Natural killer cell treated with Interleukin-12 subunit alpha and Interleukin-12 subunit beta and Interleukin-15 and Interleukin-18, amount 100 ng/mL, for 72 hours (primary cell): ENCODE results near the gene C21orf58. TPM values are rescaled to one million over a fixed set of nuclear protein-coding genes. Genes with fewer than 3 reads are reported as not detected.

ENCODE experiments used
- ATAC-seq, 2 donors: fragments of 150-1000 bp; cut with Tn5 transposase in 1 of 2; sonication (Bioruptor Pico), chemical (Tn5 transposase) in 1 of 2; 2 replicates each; pipeline ENCODE4 v1.10.0; 2021
- DNase-seq: peaks from one replicate; pipeline ENCODE4 v3.0.0; 2022; ENCODE audit warnings: low spot score
- H3K27ac Mint-ChIP-seq, 2 donors: 1 replicate in 1 of 2; 2 replicates in 1 of 2; pipeline ENCODE4 v1.8.0; 2022; ENCODE audit warnings: mixed read lengths in 2 of 2, mild to moderate bottlenecking in 1 of 2, moderate library complexity in 1 of 2
- H3K27me3 Mint-ChIP-seq, 2 donors: 1 replicate in 1 of 2; 2 replicates in 1 of 2; pipeline ENCODE4 v1.8.0; 2022; ENCODE audit warnings: mixed read lengths in 2 of 2
- H3K36me3 Mint-ChIP-seq: one replicate; pipeline ENCODE4 v1.8.0; 2022; ENCODE audit warnings: mixed read lengths
- H3K4me1 Mint-ChIP-seq, 2 donors: 1 replicate in 1 of 2; 2 replicates in 1 of 2; pipeline ENCODE4 v1.8.0; 2022; ENCODE audit warnings: low read depth in 2 of 2, mixed read lengths in 2 of 2, mild to moderate bottlenecking in 1 of 2
- H3K4me3 Mint-ChIP-seq: one replicate; pipeline ENCODE4 v1.8.0; 2022; ENCODE audit warnings: mixed read lengths
- H3K9me3 Mint-ChIP-seq: 2 replicates; pipeline ENCODE4 v1.8.0; 2022; ENCODE audit warnings: mixed read lengths
- total RNA-seq, 2 donors: library from RNA; stranded (reverse); gene quantifications; one replicate each; pipeline ENCODE4 v1.2.3, GENCODE V29; 2022

C21orf58 gene
- total RNA-seq, 2 donors from 2014 or later: 12.3 to 49.3 TPM

DNA sequence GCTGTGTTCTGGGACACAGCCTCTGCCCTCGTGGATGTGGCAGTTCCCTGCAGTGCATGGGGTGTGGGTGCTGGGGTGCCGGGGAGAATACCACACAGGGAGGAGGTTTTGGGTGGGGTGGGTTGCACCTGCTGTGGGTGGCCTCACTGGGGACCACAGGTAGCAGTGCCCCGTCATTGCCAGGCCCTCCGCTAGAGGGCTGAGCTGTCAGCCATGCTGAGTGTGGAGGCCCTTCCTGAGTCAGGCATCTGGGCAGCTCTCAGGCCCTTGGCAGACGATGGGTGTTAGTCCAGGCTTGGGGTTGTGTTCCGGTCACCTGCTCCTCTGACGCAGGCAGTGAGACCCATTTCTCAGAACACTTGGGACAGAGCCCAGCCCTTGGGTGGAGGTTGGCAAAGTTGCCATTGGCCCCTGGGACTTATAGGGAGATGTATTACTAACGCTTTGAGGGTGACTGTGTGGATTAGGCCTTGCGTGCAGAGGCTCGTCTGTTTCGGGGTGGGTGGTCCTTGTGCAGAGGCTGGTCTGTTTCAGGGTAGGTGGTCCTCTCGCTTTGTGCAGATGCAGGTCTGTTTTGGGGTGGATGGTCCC, 24.2 kb upstream of the C21orf58 start:
- Mint-ChIP-seq H3K27ac (no peak overlapping the region), H3K4me1 (peaks cover 0 to 5% of the 10 kb centered on the region in 2 donors), H3K36me3 (peaks cover 16% of the 10 kb centered on the region), H3K4me3 (no peak overlapping the region), H3K27me3 (no peaks in the 10 kb centered on the region), H3K9me3 (no peaks in the 10 kb centered on the region)
- DNase-seq: no peak
- ATAC-seq: no peak

- Mint-ChIP-seq H3K4me3 (no peak overlapping the region), H3K27ac (no peak overlapping the region), H3K27me3 (no peaks in the 10 kb centered on the region), H3K9me3 (no peaks in the 10 kb centered on the region), H3K4me1 (peaks cover 0 to 5% of the 10 kb centered on the region in 2 donors), H3K36me3 (peaks cover 16% of the 10 kb centered on the region)
- ATAC-seq (no peak), DNase-seq (no peak)
Observed at GRCh38 chr21:46347203-46347550, 23.5 kb upstream of the C21orf58 start.

GRCh38 chr21:46346296-46347202, 22.9 kb upstream of the C21orf58 start:
- Mint-ChIP-seq H3K4me3 (no peak overlapping the region), H3K9me3 (no peaks in the 10 kb centered on the region), H3K4me1 (peaks cover 0 to 5% of the 10 kb centered on the region in 2 donors), H3K27ac (no peak overlapping the region), H3K27me3 (no peaks in the 10 kb centered on the region), H3K36me3 (peaks cover 16% of the 10 kb centered on the region)
- DNase-seq (no peak), ATAC-seq (no peak)

DNA sequence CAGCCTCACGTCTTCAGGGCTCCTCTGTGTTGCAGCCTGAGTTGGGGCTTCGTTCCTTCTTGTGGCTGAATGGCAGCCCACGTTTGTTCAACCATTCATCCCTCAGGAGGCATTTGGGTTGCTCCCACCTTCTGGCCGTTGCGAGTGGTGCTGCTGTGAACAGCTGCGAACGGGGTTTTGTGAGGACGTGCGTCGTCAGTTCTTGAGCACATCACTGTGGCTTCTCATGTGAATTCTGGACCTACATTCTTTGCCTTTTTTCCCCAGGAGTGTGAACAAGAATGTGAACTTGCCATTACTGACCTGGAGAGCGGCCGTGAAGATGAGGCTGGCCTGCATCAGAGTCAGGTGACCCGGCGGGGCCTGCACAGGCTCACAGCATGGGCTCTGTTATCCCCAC, 22.2 kb upstream of the C21orf58 start:
- Mint-ChIP-seq H3K27ac (no peak overlapping the region), H3K4me1 (peaks cover 0 to 5% of the 10 kb centered on the region in 2 donors), H3K9me3 (no peaks in the 10 kb centered on the region), H3K27me3 (no peaks in the 10 kb centered on the region), H3K4me3 (no peak overlapping the region), H3K36me3 (peaks cover 16% of the 10 kb centered on the region)
- ATAC-seq (no peak), DNase-seq (no peak)

GRCh38 chr21:46344219-46344915, 20.7 kb upstream of the C21orf58 start:
- Mint-ChIP-seq H3K4me3 (no peak overlapping the region), H3K36me3 (peaks cover 19% of the 10 kb centered on the region), H3K27me3 (no peaks in the 10 kb centered on the region), H3K27ac (no peak overlapping the region), H3K4me1 (peaks cover 4 to 11% of the 10 kb centered on the region in 2 donors), H3K9me3 (no peaks in the 10 kb centered on the region)
- no peak for DNase-seq
- ATAC-seq: no peak

GRCh38 chr21:46340998-46341397, 17.3 kb upstream of the C21orf58 start:
- no peaks in the 10 kb centered on the region for H3K27me3 Mint-ChIP-seq
- peaks cover 33% of the 10 kb centered on the region for H3K36me3 Mint-ChIP-seq
- ATAC-seq: no peak
- H3K9me3 Mint-ChIP-seq: no peaks in the 10 kb centered on the region
- H3K4me1 Mint-ChIP-seq: peaks cover 7 to 11% of the 10 kb centered on the region in 2 donors
- no peak overlapping the region for H3K4me3 Mint-ChIP-seq
- no peak overlapping the region for H3K27ac Mint-ChIP-seq
- DNase-seq: no peak

GRCh38 chr21:46336603-46337002, 12.9 kb upstream of the C21orf58 start:
- no peak overlapping the region for H3K4me3 Mint-ChIP-seq
- no peaks in the 10 kb centered on the region for H3K9me3 Mint-ChIP-seq
- no peak overlapping the region for H3K27ac Mint-ChIP-seq
- peaks cover 6 to 7% of the 10 kb centered on the region in 2 donors for H3K4me1 Mint-ChIP-seq
- DNase-seq (no peak), ATAC-seq (no peak)
- peaks cover 32% of the 10 kb centered on the region for H3K36me3 Mint-ChIP-seq
- no peaks in the 10 kb centered on the region for H3K27me3 Mint-ChIP-seq

DNA sequence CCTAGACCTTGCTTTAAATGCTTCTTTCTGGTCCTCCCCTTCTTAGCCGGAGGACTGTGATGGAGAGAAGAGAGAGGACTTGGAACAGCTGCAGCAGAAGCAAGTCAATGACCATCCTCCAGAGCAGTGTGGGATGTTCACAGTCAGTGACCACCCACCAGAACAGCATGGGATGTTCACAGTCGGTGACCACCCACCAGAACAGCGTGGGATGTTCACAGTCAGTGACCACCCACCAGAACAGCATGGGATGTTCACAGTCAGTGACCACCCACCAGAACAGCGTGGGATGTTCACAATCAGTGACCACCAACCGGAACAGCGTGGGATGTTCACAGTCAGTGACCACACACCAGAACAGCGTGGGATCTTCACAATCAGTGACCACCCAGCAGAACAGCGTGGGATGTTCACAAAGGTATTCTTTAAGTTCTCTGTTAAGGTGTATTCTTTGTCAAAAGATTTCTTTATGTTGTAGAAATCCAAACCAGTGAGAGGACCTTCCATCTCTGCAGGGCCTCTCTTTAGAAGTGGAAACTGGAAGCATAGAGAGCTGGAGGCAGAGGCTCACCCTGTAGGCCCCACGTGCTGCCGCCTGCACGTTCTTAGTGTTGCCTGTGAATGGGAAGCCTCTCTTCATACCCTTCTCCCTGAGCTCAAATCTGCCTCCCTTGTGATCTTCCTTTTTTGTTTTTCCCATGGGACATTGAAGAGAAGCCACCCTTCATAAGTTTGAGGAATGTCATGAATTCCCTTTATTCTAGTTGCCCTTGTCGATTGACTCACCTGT, 10.9 kb upstream of the C21orf58 start:
- Mint-ChIP-seq H3K9me3 (no peaks in the 10 kb centered on the region), H3K27me3 (no peaks in the 10 kb centered on the region), H3K4me1 (peaks cover 6% of the 10 kb centered on the region in 2 donors), H3K36me3 (peaks cover 29% of the 10 kb centered on the region), H3K4me3 (no peak overlapping the region), H3K27ac (no peak overlapping the region)
- ATAC-seq (no peak), DNase-seq (no peak)

- Mint-ChIP-seq H3K36me3 (peaks cover 17% of the 10 kb centered on the region), H3K4me3 (no peak overlapping the region), H3K9me3 (no peaks in the 10 kb centered on the region), H3K27me3 (no peaks in the 10 kb centered on the region), H3K4me1 (peaks cover 13 to 18% of the 10 kb centered on the region in 2 donors), H3K27ac (no peak overlapping the region)
- DNase-seq (no peak), ATAC-seq (no peak)
Observed at GRCh38 chr21:46329796-46330195, 6.1 kb upstream of the C21orf58 start.

DNA sequence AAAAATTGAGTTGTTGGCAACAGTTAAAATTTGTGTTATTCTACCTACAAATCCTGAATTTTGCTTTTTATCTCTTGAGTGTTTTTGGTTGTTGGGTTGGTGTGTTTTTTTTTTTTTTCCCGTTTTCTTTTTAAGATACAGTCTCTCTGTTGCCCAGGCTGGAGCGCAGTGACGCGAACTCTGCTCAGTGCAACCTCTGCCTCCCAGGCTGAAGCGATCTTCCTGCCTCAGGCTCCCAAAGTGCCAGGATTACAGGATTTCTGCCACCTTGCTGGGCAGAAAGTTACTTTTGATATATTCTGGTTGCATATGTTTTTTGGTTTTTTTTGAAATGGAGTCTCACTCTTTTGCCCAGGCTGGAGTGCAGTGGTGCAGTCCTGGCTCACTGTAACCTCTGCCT, 4.5 kb upstream of the C21orf58 start:
- Mint-ChIP-seq H3K4me1 (peaks cover 13 to 19% of the 10 kb centered on the region in 2 donors), H3K4me3 (no peak overlapping the region), H3K27me3 (no peaks in the 10 kb centered on the region), H3K36me3 (peaks cover 17% of the 10 kb centered on the region), H3K9me3 (no peaks in the 10 kb centered on the region), H3K27ac (no peak overlapping the region)
- no peak for ATAC-seq
- no peak for DNase-seq

DNA sequence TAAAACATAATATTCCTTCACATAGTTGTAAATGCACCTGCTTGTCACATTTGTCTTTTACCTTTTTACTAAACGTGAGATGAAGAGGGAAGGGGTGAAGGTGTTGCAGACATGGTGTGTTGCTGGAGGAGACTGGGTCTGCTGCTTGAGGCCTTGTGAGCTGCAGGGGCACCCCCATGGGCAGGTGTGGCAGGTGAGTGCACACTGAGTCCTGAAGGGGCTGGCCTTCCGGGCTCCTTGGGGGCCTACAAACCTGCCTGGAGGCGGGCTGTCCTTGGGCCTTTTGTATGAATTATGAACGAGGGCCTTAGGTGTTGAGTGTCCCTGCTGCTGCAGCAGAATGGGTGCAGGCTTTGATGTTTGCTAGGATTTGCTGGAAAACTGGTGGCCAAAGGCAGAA, 4.0 kb upstream of the C21orf58 start:
- H3K9me3 Mint-ChIP-seq: no peaks in the 10 kb centered on the region
- DNase-seq (no peak), ATAC-seq (no peak)
- no peaks in the 10 kb centered on the region for H3K27me3 Mint-ChIP-seq
- no peak overlapping the region for H3K27ac Mint-ChIP-seq
- peaks cover 13 to 22% of the 10 kb centered on the region in 2 donors for H3K4me1 Mint-ChIP-seq
- H3K4me3 Mint-ChIP-seq: no peak overlapping the region
- H3K36me3 Mint-ChIP-seq: peaks cover 17% of the 10 kb centered on the region

GRCh38 chr21:46326110-46326703, 2.5 kb upstream of the C21orf58 start:
- Mint-ChIP-seq H3K9me3 (no peaks in the 10 kb centered on the region), H3K27me3 (no peaks in the 10 kb centered on the region), H3K36me3 (peaks cover 17% of the 10 kb centered on the region), H3K27ac (peak overlapping the region in 1 of 2 donors; percentile 61), H3K4me1 (peaks cover 20 to 30% of the 10 kb centered on the region in 2 donors), H3K4me3 (peak overlapping the region; percentile 86)
- DNase-seq (no peak), ATAC-seq (no peak)
